H9 (cell line): ENCODE data around the gene MUC2. TPM values are rescaled to one million over a fixed set of nuclear protein-coding genes. Genes with fewer than 3 reads are reported as not detected.

ENCODE experiments used
- DNase-seq: peaks from one replicate; pipeline ENCODE4 v3.0.0-alpha.2; 2017
- H2AFZ ChIP-seq: one replicate; pipeline ENCODE4 v1.6.1; 2013; ENCODE audit warnings: mild to moderate bottlenecking, low read length, control low read depth, moderate library complexity
- H2AK5ac ChIP-seq: 2 replicates; pipeline ENCODE4 v1.6.1; 2013; ENCODE audit warnings: low read length, control low read depth, mixed read lengths; ENCODE audit not compliant: insufficient read length
- H2BK120ac ChIP-seq: one replicate; pipeline ENCODE4 v1.6.1; 2013; ENCODE audit warnings: low read depth, mild to moderate bottlenecking, low read length, control low read depth, inconsistent platforms; ENCODE audit not compliant: poor library complexity, severe bottlenecking
- H2BK12ac ChIP-seq: 2 replicates; pipeline ENCODE4 v1.6.1; 2013; ENCODE audit warnings: low read length, control low read depth, mixed read lengths, low read depth; ENCODE audit not compliant: insufficient read length
- H2BK15ac ChIP-seq: 2 replicates; pipeline ENCODE4 v1.6.1; 2013; ENCODE audit warnings: low read depth, low read length, control low read depth
- H2BK20ac ChIP-seq: one replicate; pipeline ENCODE4 v1.6.1; 2013; ENCODE audit warnings: low read depth, mild to moderate bottlenecking, low read length, control low read depth, inconsistent platforms; ENCODE audit not compliant: poor library complexity, severe bottlenecking
- H2BK5ac ChIP-seq: 2 replicates; pipeline ENCODE4 v1.6.1; 2013; ENCODE audit warnings: low read length, control low read depth, mixed read lengths; ENCODE audit not compliant: insufficient read length
- H3K14ac ChIP-seq: 2 replicates; pipeline ENCODE4 v1.6.1; 2013; ENCODE audit warnings: low read length, control low read depth; ENCODE audit not compliant: insufficient read depth
- H3K18ac ChIP-seq: 2 replicates; pipeline ENCODE4 v1.6.1; 2013; ENCODE audit warnings: low read depth, mild to moderate bottlenecking, mixed read lengths, low read length, control low read depth; ENCODE audit not compliant: insufficient read length
- H3K23ac ChIP-seq: 2 replicates; pipeline ENCODE4 v1.6.1; 2013; ENCODE audit warnings: low read length, control low read depth, mixed read lengths, low read depth; ENCODE audit not compliant: insufficient read length
- H3K23me2 ChIP-seq: 2 replicates; pipeline ENCODE4 v1.6.1; 2013; ENCODE audit warnings: low read depth, mild to moderate bottlenecking, mixed read lengths, low read length, control low read depth; ENCODE audit not compliant: insufficient read length, poor library complexity, severe bottlenecking
- H3K27ac ChIP-seq: 2 replicates; pipeline ENCODE4 v1.5.1; 2013; ENCODE audit warnings: low read length, control low read depth, mixed read lengths, low read depth; ENCODE audit not compliant: insufficient read length
- H3K27me3 ChIP-seq: 2 replicates; pipeline ENCODE4 v1.6.1; 2013; ENCODE audit warnings: low read length, control low read depth, inconsistent platforms; ENCODE audit not compliant: insufficient read depth
- H3K4ac ChIP-seq: 2 replicates; pipeline ENCODE4 v1.6.1; 2013; ENCODE audit warnings: low read depth, mild to moderate bottlenecking, control low read depth, inconsistent platforms, low read length, moderate library complexity
- H3K4me1 ChIP-seq: 2 replicates; pipeline ENCODE4 v1.6.1; 2013; ENCODE audit warnings: low read length, control low read depth, inconsistent platforms; ENCODE audit not compliant: insufficient read depth
- H3K4me2 ChIP-seq: 2 replicates; pipeline ENCODE4 v1.6.1; 2013; ENCODE audit warnings: low read length, control low read depth, mixed read lengths; ENCODE audit not compliant: insufficient read length, insufficient read depth
- H3K56ac ChIP-seq: 2 replicates; pipeline ENCODE4 v1.6.1; 2013; ENCODE audit warnings: low read depth, mild to moderate bottlenecking, mixed read lengths, low read length, control low read depth; ENCODE audit not compliant: insufficient read length
- H3K79me1 ChIP-seq: 2 replicates; pipeline ENCODE4 v1.6.1; 2013; ENCODE audit warnings: low read depth, mild to moderate bottlenecking, moderate library complexity, low read length, control low read depth, inconsistent platforms; ENCODE audit not compliant: insufficient read depth, poor library complexity, severe bottlenecking
- H3K79me2 ChIP-seq: 2 replicates; pipeline ENCODE4 v1.6.1; 2013; ENCODE audit warnings: low read length, control low read depth, inconsistent platforms; ENCODE audit not compliant: insufficient read depth
- H3K9ac ChIP-seq: 2 replicates; pipeline ENCODE4 v1.6.1; 2013; ENCODE audit warnings: low read length, control low read depth, mixed read lengths; ENCODE audit not compliant: insufficient read length; ENCODE audit errors: extremely low read depth
- H3K9me3 ChIP-seq: one replicate; pipeline ENCODE4 v1.6.1; 2013; ENCODE audit warnings: low read depth, low read length, inconsistent platforms; ENCODE audit not compliant: control insufficient read depth
- H3T11ph ChIP-seq: one replicate; pipeline ENCODE4 v1.6.1; 2013; ENCODE audit warnings: mild to moderate bottlenecking, low read length, control low read depth, inconsistent platforms
- H4K20me1 ChIP-seq: one replicate; pipeline ENCODE4 v1.6.1; 2013; ENCODE audit not compliant: control insufficient read depth, insufficient read length, insufficient read depth
- H4K5ac ChIP-seq: 2 replicates; pipeline ENCODE4 v1.6.1; 2013; ENCODE audit warnings: low read depth, mild to moderate bottlenecking, mixed read lengths, low read length, control low read depth; ENCODE audit not compliant: insufficient read length
- H4K8ac ChIP-seq: replicated peaks from 2 replicates; pipeline ENCODE4 v1.6.1; 2013; ENCODE audit warnings: low read length, control low read depth, mixed read lengths, low read depth; ENCODE audit not compliant: insufficient read length
- H4K91ac ChIP-seq: 2 replicates; pipeline ENCODE4 v1.6.1; 2013; ENCODE audit warnings: low read depth, mild to moderate bottlenecking, moderate library complexity, mixed read lengths, low read length, control low read depth; ENCODE audit not compliant: insufficient read length
- H3K27ac Mint-ChIP-seq, 3 experiments: 2 replicates in 2 of 3; 3 replicates in 1 of 3; pipeline ENCODE4 v1.8.0; 2020 to 2021; ENCODE audit warnings: mixed read lengths in 3 of 3, mild to moderate bottlenecking in 1 of 3, moderate library complexity in 1 of 3
- H3K27me3 Mint-ChIP-seq: 2 replicates; pipeline ENCODE4 v1.8.0; 2021; ENCODE audit warnings: low read depth, mild to moderate bottlenecking, moderate library complexity, mixed read lengths
- H3K36me3 Mint-ChIP-seq, 3 experiments: 2 replicates in 2 of 3; 3 replicates in 1 of 3; pipeline ENCODE4 v1.8.0; 2020 to 2021; ENCODE audit warnings: low read depth in 3 of 3, mixed read lengths in 3 of 3; ENCODE audit not compliant: insufficient read depth in 1 of 3
- H3K4me1 Mint-ChIP-seq, 2 experiments: 2 replicates each; pipeline ENCODE4 v1.8.0; 2020; ENCODE audit warnings: mixed read lengths in 2 of 2
- H3K4me3 Mint-ChIP-seq, 2 experiments: 2 replicates in 1 of 2; 3 replicates in 1 of 2; pipeline ENCODE4 v1.8.0; 2020 to 2021; ENCODE audit warnings: mild to moderate bottlenecking in 2 of 2, mixed read lengths in 2 of 2, moderate library complexity in 1 of 2
- H3K9me3 Mint-ChIP-seq, 2 experiments: 2 replicates in 1 of 2; 3 replicates in 1 of 2; pipeline ENCODE4 v1.8.0; 2020; ENCODE audit warnings: mild to moderate bottlenecking in 2 of 2, mixed read lengths in 2 of 2, moderate library complexity in 1 of 2
- CTCF ChIP-seq: fragments of 200-600 bp; sonication (generic); conservative IDR thresholded peaks from 3 replicates; pipeline ENCODE4 v1.8.0; 2021; ENCODE audit warnings: antibody characterized with exemption, mild to moderate bottlenecking
- WGBS: extraction: QIAGEN DNeasy Blood & Tissue Kit; methylation state at CpG from one replicate; pipeline ENCODE4 v1.1.7; 2013; ENCODE audit warnings: missing lambda C conversion rate, low lambda C conversion rate, mixed read lengths; ENCODE audit not compliant: insufficient read length; ENCODE audit errors: extremely low coverage; 5-methylcytosine and 5-hydroxymethylcytosine counted together
- total RNA-seq: library from RNA; stranded (reverse); gene quantifications from 2 replicates; pipeline ENCODE4 v1.2.1, GENCODE V29; 2021

Gene MUC2
- total RNA-seq, 1 experiment from 2014 or later, result not detected

DNA sequence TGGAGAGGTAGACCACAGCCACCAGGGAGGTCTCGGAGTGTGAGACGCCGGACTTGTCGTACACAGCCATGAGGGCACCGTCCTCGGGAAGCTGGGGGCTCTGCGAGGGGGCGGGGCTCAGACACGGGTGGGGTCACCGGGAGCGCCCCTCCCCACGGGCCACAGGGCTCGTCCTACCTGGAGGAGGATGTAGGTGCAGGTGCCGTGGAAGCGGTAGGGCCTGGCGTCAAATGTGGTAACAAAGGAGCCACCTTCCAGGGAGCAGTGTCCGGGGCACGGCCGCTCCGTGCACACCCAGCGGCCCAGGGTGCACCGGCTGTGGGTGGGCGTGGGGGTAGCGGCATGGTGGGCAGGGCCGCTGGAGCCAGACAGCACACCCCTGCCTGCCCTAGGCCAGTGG lies 45.6 kb upstream of the MUC2 start:
- no peak overlapping the region for H3K14ac ChIP-seq
- no peaks in the 10 kb centered on the region for H4K20me1 ChIP-seq
- Mint-ChIP-seq H3K27ac (no peak overlapping the region), H3K9me3 (peaks cover 0 to 6% of the 10 kb centered on the region in 2 experiments; a peak in 2 of 5 replicates), H3K4me1 (no peaks in the 10 kb centered on the region), H3K36me3 (no peaks in the 10 kb centered on the region), H3K4me3 (no peak overlapping the region), H3K27me3 (no peaks in the 10 kb centered on the region)
- no peaks in the 10 kb centered on the region for H3K27me3 ChIP-seq
- no peak overlapping the region for H4K91ac ChIP-seq
- H3K27ac ChIP-seq, result no peak overlapping the region
- no peaks in the 10 kb centered on the region for H3K79me1 ChIP-seq
- no peak overlapping the region for H2BK15ac ChIP-seq
- no peaks in the 10 kb centered on the region for H3K79me2 ChIP-seq
- no peak overlapping the region for H2BK12ac ChIP-seq
- H2BK5ac ChIP-seq, result no peak overlapping the region
- TF ChIP-seq CTCF, result no peak
- H3K56ac ChIP-seq, result no peak overlapping the region
- H3K23ac ChIP-seq, result no peak overlapping the region
- H3K9ac ChIP-seq, result no peak overlapping the region
- H3K4me2 ChIP-seq, result no peak overlapping the region
- H2AK5ac ChIP-seq, result no peak overlapping the region
- H3K18ac ChIP-seq, result no peak overlapping the region
- no peaks in the 10 kb centered on the region for H3K23me2 ChIP-seq
- no peak overlapping the region for H3K4ac ChIP-seq
- H2BK20ac ChIP-seq, result no peak overlapping the region
- DNase-seq, result no peak
- H3K9me3 ChIP-seq, result no peaks in the 10 kb centered on the region
- no peak overlapping the region for H2BK120ac ChIP-seq
- H3K4me1 ChIP-seq, result no peaks in the 10 kb centered on the region
- H4K8ac ChIP-seq, result no peak overlapping the region
- no peak overlapping the region for H4K5ac ChIP-seq
- no peak overlapping the region for H2AFZ ChIP-seq
- WGBS, result no CpG with 5 or more reads among the region's 25 CpGs
- H3T11ph ChIP-seq, result no peak overlapping the region
